ENCODE data around the gene BRINP1. TPM values are rescaled to one million over a fixed set of nuclear protein-coding genes. Genes with fewer than 3 reads are reported as not detected.

The BRINP1 gene
- total RNA-seq, 2 experiments from 2014 or later, result not detected

DNA sequence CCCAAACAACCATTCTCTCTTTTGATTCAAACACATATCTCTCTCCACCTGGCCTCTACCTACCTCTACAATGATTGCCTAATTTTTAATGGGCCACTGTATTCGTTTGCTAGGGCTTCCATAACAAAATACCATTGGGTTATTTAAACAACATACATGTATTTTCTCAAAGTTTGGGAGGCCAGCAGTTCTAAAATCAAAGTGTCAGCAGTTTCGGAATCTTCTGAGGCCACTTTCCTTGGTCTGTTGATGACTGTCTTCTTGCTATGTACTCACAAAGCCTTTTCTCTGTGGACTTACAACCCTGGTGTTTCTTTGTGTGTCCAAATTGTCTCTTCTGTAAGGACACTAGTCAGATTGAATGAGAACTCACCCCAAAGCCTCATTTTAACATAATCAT lies 214.7 kb downstream of the BRINP1 start:
- Mint-ChIP-seq H3K4me1 (ENCODE audit: low read depth) (no peaks in the 10 kb centered on the region), H3K4me3 (no peak overlapping the region), H3K27ac (no peak overlapping the region), H3K36me3 (ENCODE audit: low read depth) (no peaks in the 10 kb centered on the region), H3K9me3 (peaks cover 7% of the 10 kb centered on the region), H3K27me3 (no peaks in the 10 kb centered on the region)
- CTCF ChIA-PET, result no interaction called here
- POLR2A ChIA-PET, result no interaction called here
- H3K9me3 ChIP-seq (ENCODE audit: control insufficient read depth in 1 of 2, insufficient read depth in 1 of 2, low read length in 2 of 2), result peaks cover 0 to 6% of the 10 kb centered on the region in 2 experiments
- TF ChIP-seq, protein P1, sequence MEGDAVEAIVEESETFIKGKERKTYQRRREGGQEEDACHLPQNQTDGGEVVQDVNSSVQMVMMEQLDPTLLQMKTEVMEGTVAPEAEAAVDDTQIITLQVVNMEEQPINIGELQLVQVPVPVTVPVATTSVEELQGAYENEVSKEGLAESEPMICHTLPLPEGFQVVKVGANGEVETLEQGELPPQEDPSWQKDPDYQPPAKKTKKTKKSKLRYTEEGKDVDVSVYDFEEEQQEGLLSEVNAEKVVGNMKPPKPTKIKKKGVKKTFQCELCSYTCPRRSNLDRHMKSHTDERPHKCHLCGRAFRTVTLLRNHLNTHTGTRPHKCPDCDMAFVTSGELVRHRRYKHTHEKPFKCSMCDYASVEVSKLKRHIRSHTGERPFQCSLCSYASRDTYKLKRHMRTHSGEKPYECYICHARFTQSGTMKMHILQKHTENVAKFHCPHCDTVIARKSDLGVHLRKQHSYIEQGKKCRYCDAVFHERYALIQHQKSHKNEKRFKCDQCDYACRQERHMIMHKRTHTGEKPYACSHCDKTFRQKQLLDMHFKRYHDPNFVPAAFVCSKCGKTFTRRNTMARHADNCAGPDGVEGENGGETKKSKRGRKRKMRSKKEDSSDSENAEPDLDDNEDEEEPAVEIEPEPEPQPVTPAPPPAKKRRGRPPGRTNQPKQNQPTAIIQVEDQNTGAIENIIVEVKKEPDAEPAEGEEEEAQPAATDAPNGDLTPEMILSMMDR (IDR thresholded peaks at IDR 0.05), result no peak
- H3K36me3 ChIP-seq (ENCODE audit: insufficient read depth, low read length), result no peaks in the 10 kb centered on the region
- H3K27ac ChIP-seq (ENCODE audit: low read depth in 1 of 2, low read length in 2 of 2), result no peak overlapping the region
- ATAC-seq (ENCODE audit: poor library complexity), result no peak
- H3K4me1 ChIP-seq (ENCODE audit: insufficient read depth, low read length), result no peaks in the 10 kb centered on the region
- intact Hi-C loops (cut with DNase I, micrococcal nuclease), result no loop called here
- no peaks in the 10 kb centered on the region for H3K27me3 ChIP-seq (ENCODE audit: control insufficient read depth in 1 of 2, insufficient read depth in 2 of 2, low read length in 2 of 2)
- no peak for DNase-seq
- no peak overlapping the region for H3K4me3 ChIP-seq (ENCODE audit: low read length)

DNA sequence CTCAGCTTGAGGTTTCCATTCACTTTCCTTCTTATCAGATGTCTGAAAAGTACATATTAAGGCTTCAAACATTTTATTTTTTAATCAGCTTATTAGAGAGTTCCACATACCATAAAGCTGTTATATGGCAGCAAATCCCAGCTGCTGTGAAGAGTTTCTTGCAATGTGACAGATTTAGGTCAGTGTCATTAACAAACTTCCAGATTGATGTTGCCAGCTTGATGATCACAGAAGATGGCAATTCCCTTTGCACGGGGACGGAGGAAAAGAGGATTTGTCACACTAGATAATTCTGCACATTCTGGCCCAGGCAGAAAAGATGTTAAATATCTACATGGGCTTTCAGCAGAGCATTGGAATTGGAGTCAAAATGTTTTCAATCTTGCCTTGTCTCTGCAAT lies 215.8 kb downstream of the BRINP1 start:
- ChIA-PET POLR2A (no interaction called here), CTCF (no interaction called here)
- Mint-ChIP-seq H3K27ac (no peak overlapping the region), H3K36me3 (ENCODE audit: low read depth) (no peaks in the 10 kb centered on the region), H3K4me3 (no peak overlapping the region), H3K9me3 (peaks cover 7% of the 10 kb centered on the region), H3K27me3 (no peaks in the 10 kb centered on the region), H3K4me1 (ENCODE audit: low read depth) (no peaks in the 10 kb centered on the region)
- TF ChIP-seq, protein P1 (IDR thresholded peaks at IDR 0.05), result no peak
- intact Hi-C loops (cut with DNase I, micrococcal nuclease), result no loop called here
- ATAC-seq (ENCODE audit: poor library complexity) (no peak), DNase-seq (no peak)
- Histone ChIP-seq H3K36me3 (ENCODE audit: insufficient read depth, low read length) (no peaks in the 10 kb centered on the region), H3K4me3 (ENCODE audit: low read length) (no peak overlapping the region), H3K27me3 (ENCODE audit: control insufficient read depth in 1 of 2, insufficient read depth in 2 of 2, low read length in 2 of 2) (no peaks in the 10 kb centered on the region), H3K27ac (ENCODE audit: low read depth in 1 of 2, low read length in 2 of 2) (no peak overlapping the region), H3K4me1 (ENCODE audit: insufficient read depth, low read length) (no peaks in the 10 kb centered on the region), H3K9me3 (ENCODE audit: control insufficient read depth in 1 of 2, insufficient read depth in 1 of 2, low read length in 2 of 2) (peaks cover 0 to 6% of the 10 kb centered on the region in 2 experiments)

DNA sequence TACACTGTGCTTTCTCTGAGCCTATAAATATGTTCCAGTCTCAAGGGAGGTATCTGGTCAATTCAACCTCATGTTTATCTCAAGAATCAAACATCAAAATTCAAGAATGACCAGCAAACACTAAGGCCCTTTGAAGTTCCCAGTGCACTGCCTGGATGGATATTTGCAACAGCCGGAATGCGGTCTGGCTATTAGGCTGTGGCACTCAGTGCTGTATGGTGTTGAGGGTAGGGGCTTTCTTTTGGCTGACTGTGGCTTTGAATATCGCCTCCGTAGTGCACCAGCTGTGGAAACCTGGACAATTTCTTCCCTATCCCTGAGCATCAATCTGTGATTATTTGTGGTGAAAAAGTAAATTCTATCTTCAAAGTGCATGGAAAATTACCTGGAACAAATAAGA lies 220.4 kb downstream of the BRINP1 start:
- intact Hi-C loops (cut with DNase I, micrococcal nuclease), result no loop called here
- DNase-seq, result no peak
- no peak overlapping the region for H3K4me3 ChIP-seq (ENCODE audit: low read length)
- no peaks in the 10 kb centered on the region for H3K9me3 Mint-ChIP-seq
- no peaks in the 10 kb centered on the region for H3K27me3 Mint-ChIP-seq
- POLR2A ChIA-PET, result no interaction called here
- H3K36me3 Mint-ChIP-seq (ENCODE audit: low read depth), result no peaks in the 10 kb centered on the region
- TF ChIP-seq, protein P1 (IDR thresholded peaks at IDR 0.05), result no peak
- H3K36me3 ChIP-seq (ENCODE audit: insufficient read depth, low read length), result no peaks in the 10 kb centered on the region
- no peak for ATAC-seq (ENCODE audit: poor library complexity)
- H3K4me3 Mint-ChIP-seq, result no peak overlapping the region
- H3K4me1 ChIP-seq (ENCODE audit: insufficient read depth, low read length), result no peaks in the 10 kb centered on the region
- H3K9me3 ChIP-seq (ENCODE audit: control insufficient read depth in 1 of 2, insufficient read depth in 1 of 2, low read length in 2 of 2), result peaks cover 0 to 3% of the 10 kb centered on the region in 2 experiments
- H3K27me3 ChIP-seq (ENCODE audit: control insufficient read depth in 1 of 2, insufficient read depth in 2 of 2, low read length in 2 of 2), result no peaks in the 10 kb centered on the region
- H3K27ac Mint-ChIP-seq, result no peak overlapping the region
- H3K27ac ChIP-seq (ENCODE audit: low read depth in 1 of 2, low read length in 2 of 2), result no peak overlapping the region
- CTCF ChIA-PET, result no interaction called here
- no peaks in the 10 kb centered on the region for H3K4me1 Mint-ChIP-seq (ENCODE audit: low read depth)

Data from CD4-positive, alpha-beta T cell (primary cell).